ENCODE results near the gene DNAH7. TPM values are rescaled to one million over a fixed set of nuclear protein-coding genes. Genes with fewer than 3 reads are reported as not detected.
A peak's percentile ranks its signal among the peaks of the same experiment; 100 is the strongest.

Gene DNAH7
- total RNA-seq, 1 donor from 2014 or later = 1.2 TPM

GRCh38 chr2:196080526-196080925 lies 11.9 kb upstream of the DNAH7 start:
- Histone ChIP-seq H3K4me2 (ENCODE audit: low read length) (no peak overlapping the region), H4K20me1 (ENCODE audit: insufficient read depth, low read length) (no peaks in the 10 kb centered on the region), H3K9me3 (ENCODE audit: insufficient read depth, low read depth, low read length) (peaks cover 3% of the 10 kb centered on the region), H3K4me3 (ENCODE audit: insufficient read depth, low read depth, low read length) (no peak overlapping the region), H2AFZ (ENCODE audit: low read depth, low read length) (no peak overlapping the region), H3K79me2 (ENCODE audit: insufficient read depth, low read length) (no peaks in the 10 kb centered on the region), H3K4me1 (ENCODE audit: insufficient read depth, low read length) (no peaks in the 10 kb centered on the region), H3K9ac (ENCODE audit: low read length) (no peak overlapping the region), H3K27me3 (ENCODE audit: insufficient read depth, low read length) (no peaks in the 10 kb centered on the region), H3K27ac (ENCODE audit: low read depth, low read length) (no peak overlapping the region), H3K36me3 (ENCODE audit: insufficient read depth, low read length) (no peaks in the 10 kb centered on the region)
- H3K36me3 Mint-ChIP-seq (ENCODE audit: low read depth, unreplicated experiment) = no peaks in the 10 kb centered on the region
- no peak overlapping the region for H3K4me3 Mint-ChIP-seq (ENCODE audit: unreplicated experiment)
- FAIRE-seq = no peak
- H3K9me3 Mint-ChIP-seq (ENCODE audit: unreplicated experiment) = peaks cover 6% of the 10 kb centered on the region
- TF ChIP-seq EZH2 (IDR thresholded peaks at IDR 0.05; ENCODE audit: insufficient read depth, low read length) = no peak
- TF ChIP-seq CTCF (IDR thresholded peaks at IDR 0.05; ENCODE audit: insufficient read depth, low read depth, low read length) = no peak
- no peak for DNase-seq (ENCODE audit: low read depth)
- H3K4me1 Mint-ChIP-seq (ENCODE audit: low read depth, unreplicated experiment) = peaks cover 1% of the 10 kb centered on the region
- no peaks in the 10 kb centered on the region for H3K27me3 Mint-ChIP-seq (ENCODE audit: low read depth, unreplicated experiment)
- H3K27ac Mint-ChIP-seq (ENCODE audit: unreplicated experiment) = no peak overlapping the region

- Histone ChIP-seq H2AFZ (ENCODE audit: low read depth, low read length) (no peak overlapping the region), H3K36me3 (ENCODE audit: insufficient read depth, low read length) (no peaks in the 10 kb centered on the region), H4K20me1 (ENCODE audit: insufficient read depth, low read length) (no peaks in the 10 kb centered on the region), H3K27me3 (ENCODE audit: insufficient read depth, low read length) (no peaks in the 10 kb centered on the region), H3K4me1 (ENCODE audit: insufficient read depth, low read length) (no peaks in the 10 kb centered on the region), H3K27ac (ENCODE audit: low read depth, low read length) (no peak overlapping the region), H3K4me3 (ENCODE audit: insufficient read depth, low read depth, low read length) (no peak overlapping the region), H3K79me2 (ENCODE audit: insufficient read depth, low read length) (no peaks in the 10 kb centered on the region), H3K9me3 (ENCODE audit: insufficient read depth, low read depth, low read length) (peaks cover 3% of the 10 kb centered on the region), H3K4me2 (ENCODE audit: low read length) (no peak overlapping the region), H3K9ac (ENCODE audit: low read length) (no peak overlapping the region)
- H3K36me3 Mint-ChIP-seq (ENCODE audit: low read depth, unreplicated experiment) = no peaks in the 10 kb centered on the region
- DNase-seq (ENCODE audit: low read depth) (no peak), FAIRE-seq (no peak)
- no peak for TF ChIP-seq EZH2 (IDR thresholded peaks at IDR 0.05; ENCODE audit: insufficient read depth, low read length)
- no peak for TF ChIP-seq CTCF (IDR thresholded peaks at IDR 0.05; ENCODE audit: insufficient read depth, low read depth, low read length)
- H3K4me1 Mint-ChIP-seq (ENCODE audit: low read depth, unreplicated experiment) = peaks cover 1% of the 10 kb centered on the region
- H3K9me3 Mint-ChIP-seq (ENCODE audit: unreplicated experiment) = no peaks in the 10 kb centered on the region
- no peak overlapping the region for H3K4me3 Mint-ChIP-seq (ENCODE audit: unreplicated experiment)
- H3K27me3 Mint-ChIP-seq (ENCODE audit: low read depth, unreplicated experiment) = no peaks in the 10 kb centered on the region
- no peak overlapping the region for H3K27ac Mint-ChIP-seq (ENCODE audit: unreplicated experiment)
These were observed 10.4 kb upstream of the DNAH7 start for GRCh38 chr2:196079052-196079451.

GRCh38 chr2:196077821-196078220 lies 9.2 kb upstream of the DNAH7 start:
- Mint-ChIP-seq H3K4me1 (ENCODE audit: low read depth, unreplicated experiment) (peaks cover 1% of the 10 kb centered on the region), H3K36me3 (ENCODE audit: low read depth, unreplicated experiment) (no peaks in the 10 kb centered on the region), H3K27me3 (ENCODE audit: low read depth, unreplicated experiment) (no peaks in the 10 kb centered on the region), H3K4me3 (ENCODE audit: unreplicated experiment) (no peak overlapping the region), H3K9me3 (ENCODE audit: unreplicated experiment) (no peaks in the 10 kb centered on the region), H3K27ac (ENCODE audit: unreplicated experiment) (no peak overlapping the region)
- DNase-seq (ENCODE audit: low read depth) (no peak), FAIRE-seq (no peak)
- Histone ChIP-seq H4K20me1 (ENCODE audit: insufficient read depth, low read length) (no peaks in the 10 kb centered on the region), H3K79me2 (ENCODE audit: insufficient read depth, low read length) (no peaks in the 10 kb centered on the region), H3K4me2 (ENCODE audit: low read length) (peak overlapping the region; percentile 16), H3K4me3 (ENCODE audit: insufficient read depth, low read depth, low read length) (no peak overlapping the region), H3K27ac (ENCODE audit: low read depth, low read length) (no peak overlapping the region), H3K36me3 (ENCODE audit: insufficient read depth, low read length) (no peaks in the 10 kb centered on the region), H3K9me3 (ENCODE audit: insufficient read depth, low read depth, low read length) (no peaks in the 10 kb centered on the region), H2AFZ (ENCODE audit: low read depth, low read length) (no peak overlapping the region), H3K4me1 (ENCODE audit: insufficient read depth, low read length) (no peaks in the 10 kb centered on the region), H3K9ac (ENCODE audit: low read length) (no peak overlapping the region), H3K27me3 (ENCODE audit: insufficient read depth, low read length) (no peaks in the 10 kb centered on the region)
- no peak for TF ChIP-seq EZH2 (IDR thresholded peaks at IDR 0.05; ENCODE audit: insufficient read depth, low read length)
- TF ChIP-seq CTCF (IDR thresholded peaks at IDR 0.05; ENCODE audit: insufficient read depth, low read depth, low read length) = no peak
